Stimulated activated CD4-positive, alpha-beta T cell treated with anti-CD3 and anti-CD28 coated beads, TNF-alpha, amount 100 ng/mL, for 48 hours (primary cell): Measurements from ENCODE around the gene BRAT1.
"Not testable (repeated sequence)": the region's sequence is repeated elsewhere in the genome, so short reads cannot be mapped to it uniquely, and the experiment has no call there.

Experiments used
- DNase-seq, 3 donors: peaks; one replicate each; pipeline ENCODE4 v3.0.0-alpha.2; 2020; ENCODE audit warnings: low read depth in 3 of 3

The BRAT1 gene

DNA sequence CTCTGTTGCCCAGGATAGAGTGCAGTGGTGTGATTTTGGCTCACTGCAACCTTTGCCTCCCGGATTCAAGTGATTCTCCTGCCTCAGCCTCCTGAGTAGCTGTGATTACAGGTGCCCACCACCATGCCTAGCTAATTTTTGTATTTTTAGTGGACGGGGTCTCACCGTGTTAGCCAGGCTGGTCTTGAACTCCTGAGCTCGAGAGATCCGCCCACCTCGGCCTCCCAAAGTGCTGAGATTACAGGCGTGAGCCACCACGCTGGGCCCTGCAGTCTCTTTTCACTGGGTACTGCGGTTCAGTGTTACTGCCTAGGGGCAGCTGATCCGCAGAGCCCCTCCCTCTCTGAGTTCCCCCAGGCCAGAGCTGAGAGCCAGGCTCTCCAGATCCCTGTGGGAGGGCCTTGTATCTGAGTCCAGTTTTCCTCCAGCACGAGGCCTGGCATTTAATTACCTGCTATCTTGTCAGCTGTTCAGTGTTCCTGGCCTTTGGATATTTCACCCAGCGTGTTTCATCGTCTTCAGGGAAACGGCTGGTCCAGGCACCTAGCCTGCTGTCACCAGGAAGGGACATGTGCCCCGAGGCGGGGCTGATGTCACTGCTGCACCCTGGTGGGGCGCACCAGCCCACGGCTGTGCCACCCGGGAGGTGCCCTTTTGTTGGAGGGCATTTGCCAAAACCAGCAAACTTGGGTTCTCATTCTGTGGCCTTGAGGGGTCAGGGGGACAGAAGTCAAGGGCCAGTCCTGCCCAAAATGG is 19.3 kb downstream of the BRAT1 start:
- not testable (repeated sequence) for DNase-seq

GRCh38 chr7:2534214-2534613 is 21.1 kb downstream of the BRAT1 start:
- not testable (repeated sequence) for DNase-seq

- not testable (repeated sequence) for DNase-seq
Measured at GRCh38 chr7:2533566-2533965, 21.8 kb downstream of the BRAT1 start.

DNA sequence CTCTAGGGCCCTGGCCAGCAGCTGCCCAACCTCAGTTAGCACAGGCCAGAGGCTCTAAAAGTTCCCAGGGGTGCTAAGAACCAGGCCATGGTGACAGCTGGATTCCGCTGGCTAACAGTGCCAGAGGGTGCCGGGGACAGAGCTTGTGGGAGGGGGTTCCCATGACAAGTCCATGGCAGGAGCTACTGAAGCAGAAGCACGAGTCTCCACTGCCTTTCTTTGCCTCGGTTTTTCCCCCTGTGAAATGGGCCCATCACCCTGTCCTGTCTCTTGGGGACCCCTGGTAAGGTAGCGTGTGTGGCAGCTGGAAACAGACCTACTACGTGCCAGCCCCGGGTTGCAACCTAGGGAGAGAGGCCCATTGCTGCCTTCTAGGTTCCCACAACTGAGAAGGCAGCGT is 22.5 kb downstream of the BRAT1 start:
- DNase-seq, result not testable (repeated sequence)

- DNase-seq, result not testable (repeated sequence)
Measured at GRCh38 chr7:2532199-2532772, 23.0 kb downstream of the BRAT1 start.

- not testable (repeated sequence) for DNase-seq
Measured at GRCh38 chr7:2531796-2532110, 23.6 kb downstream of the BRAT1 start.

DNA sequence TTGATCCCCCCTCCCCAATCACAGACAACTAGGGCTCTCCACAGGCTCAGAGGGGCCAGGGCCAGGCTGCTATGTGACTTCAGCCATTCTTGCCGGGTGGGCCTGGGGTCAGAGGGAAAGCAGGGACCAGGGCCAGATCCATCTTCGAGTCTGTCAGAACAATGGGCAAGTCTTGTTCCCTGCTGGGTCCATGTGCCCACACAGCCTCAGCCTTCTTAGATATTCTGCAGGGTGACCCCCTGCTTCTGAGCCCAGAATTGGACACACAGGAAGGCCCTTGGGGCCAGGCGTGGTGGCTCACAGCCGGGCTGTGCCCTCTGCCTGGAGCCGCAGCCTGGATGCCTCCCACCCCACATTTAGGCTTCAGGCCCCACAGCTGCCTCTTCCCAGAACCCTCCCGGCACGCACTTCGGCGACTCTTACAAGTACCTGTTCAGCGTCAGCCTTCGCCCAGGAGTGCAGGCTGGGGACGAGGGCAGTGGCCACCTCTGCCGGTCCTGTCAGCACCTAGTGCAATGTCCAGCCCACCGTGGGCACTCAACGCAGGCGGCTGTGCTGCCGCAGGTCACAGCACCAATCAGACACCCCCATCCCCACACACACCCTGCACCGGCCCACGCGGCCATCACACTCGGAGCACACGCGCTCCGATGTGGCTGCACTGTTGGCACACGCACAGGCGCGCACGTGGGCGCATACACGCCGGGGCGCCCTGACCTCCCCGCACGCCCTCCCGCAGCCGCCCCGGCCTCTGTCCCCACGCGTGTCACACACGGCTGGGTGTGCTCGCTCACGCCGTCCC is 24.1 kb downstream of the BRAT1 start:
- DNase-seq, result not testable (repeated sequence)

- DNase-seq, result no peak
Measured at GRCh38 chr7:2530071-2530987, 25.0 kb downstream of the BRAT1 start.

DNA sequence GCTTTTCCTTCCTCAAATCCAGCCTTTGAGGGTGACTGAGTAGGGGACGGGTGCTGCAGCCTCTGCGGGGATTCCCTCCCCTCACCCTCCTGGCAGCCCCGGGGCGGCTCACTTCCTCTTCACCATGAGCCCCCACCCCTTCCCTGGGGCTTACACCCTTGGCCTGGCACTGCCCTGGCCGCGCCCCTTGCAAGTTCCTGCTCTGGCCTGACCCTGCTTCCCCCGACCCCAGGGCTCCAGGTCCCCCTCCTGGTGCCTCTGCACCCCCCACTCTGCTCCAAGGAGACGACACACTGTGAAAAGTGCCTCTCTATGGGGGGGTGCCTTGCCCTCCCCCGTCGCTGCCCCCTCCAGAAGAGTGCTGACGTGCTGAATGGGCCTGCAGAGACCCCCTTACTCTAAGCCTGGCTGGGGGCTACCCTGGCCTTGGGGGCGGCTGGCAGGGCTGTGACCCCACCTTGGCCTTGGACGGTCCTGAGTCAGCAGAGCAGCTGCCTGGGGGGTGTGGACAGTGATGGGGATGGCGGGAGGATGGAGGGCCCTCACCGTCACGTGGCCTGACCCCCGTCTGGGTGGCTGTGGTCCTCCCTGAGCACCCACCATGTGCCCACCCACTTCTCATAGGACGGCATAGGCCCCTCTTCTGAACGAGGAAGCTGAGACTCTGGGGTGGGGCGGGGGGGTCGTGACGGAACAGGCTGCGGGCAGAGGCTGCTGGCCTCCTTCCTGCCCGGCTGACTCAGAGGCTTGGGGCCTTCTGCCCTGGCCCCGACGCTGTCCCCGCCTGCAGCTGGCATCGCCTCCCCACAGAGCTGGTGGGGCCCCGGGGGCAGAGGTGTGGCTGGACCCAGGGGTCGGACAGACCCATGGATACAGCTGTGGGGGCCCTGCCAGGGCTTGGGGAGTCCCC is 25.9 kb downstream of the BRAT1 start:
- DNase-seq, result no peak

GRCh38 chr7:2528481-2529095 is 26.7 kb downstream of the BRAT1 start:
- no peak for DNase-seq

- no peak for DNase-seq
Measured at GRCh38 chr7:2527505-2528467, 27.5 kb downstream of the BRAT1 start.

DNA sequence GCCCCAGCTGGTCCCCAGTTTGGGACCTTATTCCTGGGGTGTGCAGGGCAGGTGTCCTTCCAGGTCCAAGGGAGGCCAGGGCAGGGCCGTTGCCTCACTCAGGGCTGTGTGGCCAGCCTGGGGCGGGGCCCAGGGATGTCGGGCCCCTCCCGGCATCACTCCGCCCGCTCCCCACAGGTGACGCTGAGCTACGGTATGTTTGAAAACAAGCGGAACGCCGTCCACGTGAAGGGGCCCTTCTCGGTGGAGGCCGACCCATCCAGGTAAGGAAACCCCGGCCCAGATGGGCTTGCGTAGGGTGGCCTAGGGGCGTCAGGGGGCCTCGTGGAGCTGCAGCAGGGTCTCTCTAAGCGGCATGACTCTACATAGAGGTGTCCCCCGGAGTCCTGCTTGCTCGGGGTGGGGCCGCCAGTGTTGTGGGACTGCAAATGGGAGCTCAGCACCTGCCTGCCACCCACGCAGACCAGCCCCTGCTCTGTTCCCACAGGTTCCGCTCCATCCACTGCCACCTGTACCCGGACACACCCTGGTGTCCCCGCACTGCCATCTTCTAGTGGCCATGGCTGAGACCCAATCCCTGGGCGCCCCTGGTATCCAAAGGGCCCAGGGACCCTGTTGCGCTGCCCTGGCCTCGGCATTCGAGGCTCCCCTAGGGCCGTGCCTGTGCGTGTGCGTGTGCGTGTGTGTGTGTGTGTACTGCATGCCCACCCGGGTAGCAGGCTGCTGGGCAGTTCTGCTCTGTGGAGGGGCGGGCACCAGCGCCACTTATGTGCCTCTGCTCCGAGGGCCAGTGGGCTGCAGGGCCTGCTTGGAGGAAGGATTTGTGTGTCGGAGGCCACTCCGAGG is 28.4 kb downstream of the BRAT1 start:
- DNase-seq, result no peak

DNA sequence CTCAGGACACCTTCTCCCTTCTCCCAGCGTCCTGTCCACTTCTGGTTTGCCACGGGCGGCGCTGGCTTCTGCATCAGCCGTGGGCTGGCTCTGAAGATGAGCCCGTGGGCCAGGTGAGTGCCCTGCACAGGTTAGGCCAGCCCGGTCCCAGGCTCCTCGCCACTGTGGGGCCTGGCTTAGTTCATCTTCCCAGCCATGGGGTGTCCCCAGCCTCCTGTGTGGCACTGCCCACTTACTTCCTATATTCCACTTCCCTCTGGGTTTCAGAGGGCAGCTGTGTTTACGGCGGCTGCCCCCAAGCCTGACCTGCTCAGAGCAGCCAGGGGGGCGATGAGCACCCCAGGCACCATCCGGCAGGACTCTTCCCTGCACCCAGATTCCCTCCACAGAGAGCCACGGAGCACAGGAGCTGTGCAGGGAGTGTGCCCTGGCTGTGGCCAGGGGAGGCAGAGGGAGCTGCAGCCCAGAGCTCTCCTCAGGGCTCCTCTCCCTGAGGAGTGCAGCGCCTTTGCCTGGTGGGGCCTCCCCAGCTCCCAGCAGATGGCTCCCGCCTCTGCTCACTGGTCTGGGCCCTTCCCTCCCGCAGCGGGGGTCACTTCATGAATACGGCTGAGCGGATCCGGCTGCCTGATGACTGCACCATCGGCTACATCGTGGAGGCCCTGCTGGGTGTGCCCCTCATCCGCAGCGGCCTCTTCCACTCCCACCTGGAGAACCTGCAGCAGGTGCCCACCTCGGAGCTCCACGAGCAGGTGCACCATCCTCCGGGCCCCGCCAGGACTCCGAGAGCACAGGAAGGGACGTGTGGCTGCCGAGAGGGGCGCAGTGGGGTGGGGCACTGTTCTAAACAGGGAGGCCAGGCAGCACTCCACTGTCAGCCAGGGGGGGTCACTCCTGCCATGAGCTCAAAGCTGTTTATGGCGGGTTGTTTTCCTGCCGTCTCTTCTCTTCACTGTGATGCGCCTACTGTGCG is 29.4 kb downstream of the BRAT1 start:
- DNase-seq, result no peak

GRCh38 chr7:2524808-2525657 is 30.3 kb downstream of the BRAT1 start:
- no peak for DNase-seq

- DNase-seq, result no peak
Measured at GRCh38 chr7:2523941-2524807, 31.1 kb downstream of the BRAT1 start.
